H1 (cell line): ENCODE measurements around the gene PPP2R2B. TPM values are rescaled to one million over a fixed set of nuclear protein-coding genes. Genes with fewer than 3 reads are reported as not detected.

ENCODE experiments used
- CTCF ChIA-PET: fragments of 300-600 bp; sonication (Branson Sonifier 250); formaldehyde crosslinking; loops from one replicate; lab custom pipeline; 2021; ENCODE audit not compliant: partially characterized antibody; lab: Charles Lee
- POLR2A ChIA-PET: fragments of 300-600 bp; sonication (Branson Sonifier 250); formaldehyde crosslinking; loops from one replicate; lab custom pipeline; 2021; ENCODE audit warnings: inconsistent platforms; ENCODE audit not compliant: partially characterized antibody; lab: Charles Lee
- DNase-seq, 2 experiments: peaks; one replicate each; pipeline versions ENCODE4 v3.0.0 to v3.0.0-alpha.2; 2010 to 2022; ENCODE audit warnings: low spot score in 2 of 2, low read depth in 1 of 2, mixed read lengths in 1 of 2
- FAIRE-seq: peaks from 2 replicates; lab custom pipeline; 2011; peaks lifted over from hg19 to GRCh38; lab: Jason Lieb, UNC
- H2AFZ ChIP-seq: 2 replicates; pipeline ENCODE4 v1.8.1; 2012; ENCODE audit warnings: low read length, inconsistent platforms
- H2AK5ac ChIP-seq: 2 replicates; pipeline ENCODE4 v1.6.1; 2013; ENCODE audit warnings: low read depth, low read length
- H2BK120ac ChIP-seq: replicated peaks from 2 replicates; pipeline ENCODE3; 2013; ENCODE audit warnings: low read depth, low read length, inconsistent platforms
- H2BK12ac ChIP-seq: 2 replicates; pipeline ENCODE4 v1.6.1; 2013; ENCODE audit warnings: low read depth, low read length
- H2BK15ac ChIP-seq: 2 replicates; pipeline ENCODE4 v1.6.1; 2013; ENCODE audit warnings: low read length
- H2BK20ac ChIP-seq: 2 replicates; pipeline ENCODE4 v1.6.1; 2013; ENCODE audit warnings: low read length
- H2BK5ac ChIP-seq: 2 replicates; pipeline ENCODE4 v1.6.1; 2013; ENCODE audit warnings: low read depth, low read length
- H3K14ac ChIP-seq: 2 replicates; pipeline ENCODE4 v1.6.1; 2013; ENCODE audit warnings: inconsistent platforms; ENCODE audit not compliant: insufficient read length
- H3K18ac ChIP-seq: 2 replicates; pipeline ENCODE4 v1.6.1; 2013; ENCODE audit warnings: low read length; ENCODE audit errors: extremely low read depth
- H3K23ac ChIP-seq: 2 replicates; pipeline ENCODE4 v1.6.1; 2013; ENCODE audit warnings: inconsistent platforms; ENCODE audit not compliant: insufficient read length
- H3K23me2 ChIP-seq: 2 replicates; pipeline ENCODE4 v1.6.1; 2013; ENCODE audit warnings: low read depth, low read length
- H3K27ac ChIP-seq: 2 replicates; pipeline ENCODE4 v1.6.1; 2011; ENCODE audit warnings: low read depth, low read length, inconsistent platforms
- H3K27me3 ChIP-seq, 4 experiments: replicated peaks in 1 of 4; 1 replicate in 1 of 4; 2 replicates in 3 of 4; pipeline versions ENCODE4 v1.6.1 to v1.8.1; 2011 to 2013; ENCODE audit warnings: low read length in 3 of 4, mild to moderate bottlenecking in 3 of 4, inconsistent platforms in 2 of 4, mixed read lengths in 2 of 4, moderate library complexity in 1 of 4; ENCODE audit not compliant: control insufficient read depth in 3 of 4, insufficient read depth in 3 of 4; ENCODE audit errors: extremely low read depth in 1 of 4
- H3K36me3 ChIP-seq, 4 experiments: 2 replicates each; pipeline versions ENCODE4 v1.6.1 to v1.8.1; 2011 to 2013; ENCODE audit warnings: mild to moderate bottlenecking in 4 of 4, low read length in 3 of 4, moderate library complexity in 2 of 4, control low read depth in 1 of 4, inconsistent platforms in 1 of 4; ENCODE audit not compliant: insufficient read depth in 4 of 4, control insufficient read depth in 2 of 4
- H3K4ac ChIP-seq: replicated peaks from 2 replicates; pipeline ENCODE3; 2013; ENCODE audit warnings: low read length, low read depth, mixed read lengths, inconsistent platforms; ENCODE audit not compliant: insufficient read length
- H3K4me1 ChIP-seq, 4 experiments: replicated peaks in 1 of 4; 1 replicate in 1 of 4; 2 replicates in 3 of 4; pipeline versions ENCODE4 v1.6.1 to v1.8.1; 2011 to 2013; ENCODE audit warnings: low read length in 3 of 4, inconsistent platforms in 2 of 4, mixed read lengths in 1 of 4; ENCODE audit not compliant: insufficient read depth in 4 of 4, control insufficient read depth in 3 of 4
- H3K4me2 ChIP-seq, 2 experiments: 2 replicates each; pipeline versions ENCODE4 v1.6.1 to v1.8.1; 2011 to 2013; ENCODE audit warnings: low read depth in 2 of 2, low read length in 2 of 2, control low read depth in 1 of 2, inconsistent platforms in 1 of 2, mild to moderate bottlenecking in 1 of 2; ENCODE audit not compliant: insufficient read depth in 1 of 2
- H3K4me3 ChIP-seq, 4 experiments: fragments of 200-600, 300-600 bp in 1 of 4; sonication (generic), shearing (Covaris generic), sonication (Bioruptor Twin) in 1 of 4; 2 replicates each; pipeline versions ENCODE4 v1.5.1 to v1.8.1; 2011 to 2016; ENCODE audit warnings: low read length in 4 of 4, low read depth in 3 of 4, control low read depth in 2 of 4, inconsistent platforms in 2 of 4, mild to moderate bottlenecking in 2 of 4, mixed read lengths in 1 of 4, moderate library complexity in 1 of 4; ENCODE audit not compliant: insufficient read depth in 2 of 4; ENCODE audit errors: extremely low read depth in 1 of 4
- H3K56ac ChIP-seq: replicated peaks from 2 replicates; pipeline ENCODE3; 2013; ENCODE audit warnings: low read depth, mild to moderate bottlenecking, mixed read lengths, low read length, inconsistent platforms; ENCODE audit not compliant: insufficient read length
- H3K79me1 ChIP-seq: 2 replicates; pipeline ENCODE4 v1.6.1; 2013; ENCODE audit warnings: low read depth, low read length, control low read depth
- H3K79me2 ChIP-seq, 2 experiments: 2 replicates each; pipeline versions ENCODE4 v1.6.1 to v1.8.1; 2012 to 2013; ENCODE audit warnings: low read length in 2 of 2, mild to moderate bottlenecking in 2 of 2, inconsistent platforms in 1 of 2; ENCODE audit not compliant: insufficient read depth in 2 of 2, control insufficient read depth in 1 of 2
- H3K9ac ChIP-seq, 4 experiments: replicated peaks in 1 of 4; 1 replicate in 1 of 4; 2 replicates in 3 of 4; pipeline versions ENCODE4 v1.6.1 to v1.8.1; 2011 to 2013; ENCODE audit warnings: low read depth in 3 of 4, low read length in 3 of 4, control low read depth in 2 of 4, mild to moderate bottlenecking in 2 of 4, moderate library complexity in 2 of 4, inconsistent platforms in 1 of 4; ENCODE audit errors: extremely low read depth in 1 of 4
- H3K9me3 ChIP-seq, 2 experiments: 2 replicates each; pipeline versions ENCODE4 v1.6.1 to v1.8.1; 2012 to 2013; ENCODE audit warnings: mild to moderate bottlenecking in 2 of 2, moderate library complexity in 2 of 2, control low read depth in 1 of 2, inconsistent platforms in 1 of 2, low read depth in 1 of 2, low read length in 1 of 2, mixed read lengths in 1 of 2; ENCODE audit not compliant: insufficient read depth in 2 of 2
- H4K20me1 ChIP-seq, 2 experiments: replicated peaks in 1 of 2; 2 replicates each; pipeline versions ENCODE3 to v1.8.1; 2011 to 2013; ENCODE audit warnings: inconsistent platforms in 2 of 2, low read length in 2 of 2, mild to moderate bottlenecking in 1 of 2; ENCODE audit not compliant: insufficient read depth in 2 of 2, control insufficient read depth in 1 of 2
- H4K5ac ChIP-seq: 2 replicates; pipeline ENCODE4 v1.6.1; 2013; ENCODE audit warnings: low read length, low read depth, mixed read lengths, inconsistent platforms; ENCODE audit not compliant: insufficient read length
- H4K8ac ChIP-seq: 2 replicates; pipeline ENCODE4 v1.8.0; 2013; ENCODE audit warnings: mild to moderate bottlenecking, moderate library complexity, low read length, inconsistent platforms; ENCODE audit not compliant: insufficient read depth; ENCODE audit errors: extremely low read depth
- H4K91ac ChIP-seq: replicated peaks from 2 replicates; pipeline ENCODE3; 2013; ENCODE audit warnings: low read length, mixed read lengths, inconsistent platforms; ENCODE audit not compliant: insufficient read length
- ASH2L ChIP-seq: fragments of 200-600, 300-600 bp; sonication (generic); IDR thresholded peaks from one replicate; pipeline ENCODE4 v1.7.1; 2017; ENCODE audit warnings: low read length
- CHD2 ChIP-seq: IDR thresholded peaks from 2 replicates; pipeline ENCODE4 v1.6.1; 2012; ENCODE audit warnings: low read length, improper control_type of control experiment
- MAFK ChIP-seq: IDR thresholded peaks from 2 replicates; pipeline ENCODE4 v1.6.1; 2012; ENCODE audit warnings: low read depth, mild to moderate bottlenecking, improper control_type of control experiment, low read length
- NRF1 ChIP-seq: IDR thresholded peaks from 2 replicates; pipeline ENCODE4 v1.6.1; 2011; ENCODE audit warnings: mild to moderate bottlenecking, low read depth, low read length, improper control_type of control experiment
- PHF8 ChIP-seq: fragments of 200-600 bp; sonication (generic); conservative IDR thresholded peaks from 2 replicates; pipeline ENCODE4 v1.7.1; 2012; ENCODE audit warnings: low read depth, mild to moderate bottlenecking, inconsistent platforms, low read length, moderate library complexity
- POLR2A ChIP-seq, 2 experiments: IDR thresholded peaks; 1 replicate in 1 of 2; 2 replicates in 1 of 2; pipeline ENCODE4 v1.6.1; 2011; ENCODE audit warnings: low read depth in 2 of 2, low read length in 2 of 2, mild to moderate bottlenecking in 2 of 2; ENCODE audit errors: control extremely low read depth in 1 of 2
- POU5F1 ChIP-seq: IDR thresholded peaks from 2 replicates; pipeline ENCODE4 v1.6.1; 2011; ENCODE audit warnings: low read depth, mild to moderate bottlenecking, low read length, moderate library complexity
- SAP30 ChIP-seq: fragments of 300-600 bp; sonication (generic); IDR thresholded peaks from 2 replicates; pipeline ENCODE4 v1.7.1; 2012; ENCODE audit warnings: low read length, moderate library complexity, mild to moderate bottlenecking, inconsistent platforms; ENCODE audit not compliant: insufficient read depth, insufficient replicate concordance
- TAF1 ChIP-seq: IDR thresholded peaks from 2 replicates; pipeline ENCODE4 v1.6.1; 2011; ENCODE audit warnings: mild to moderate bottlenecking, low read depth, low read length
- TAF7 ChIP-seq: optimal IDR thresholded peaks from 2 replicates; pipeline ENCODE3; 2011; ENCODE audit warnings: low read depth, mild to moderate bottlenecking, inconsistent platforms, low read length, moderate library complexity, borderline replicate concordance
- TEAD4 ChIP-seq: IDR thresholded peaks from 2 replicates; pipeline ENCODE4 v1.6.1; 2012; ENCODE audit warnings: low read depth, low read length, inconsistent platforms, mixed read lengths
- WGBS, 2 experiments: shearing (Covaris generic) in 1 of 2; methylation state at CpG; one replicate each; pipeline versions ENCODE4 v1.1.6 to v1.1.7; 2013 to 2015; ENCODE audit warnings: low lambda C conversion rate in 2 of 2, mixed read lengths in 2 of 2, inconsistent platforms in 1 of 2, low coverage in 1 of 2, missing lambda C conversion rate in 1 of 2; ENCODE audit not compliant: insufficient replicate concordance in 2 of 2, insufficient coverage in 1 of 2, insufficient read length in 1 of 2; ENCODE audit errors: extremely low coverage in 1 of 2, missing lambda C conversion rate in 1 of 2; 5-methylcytosine and 5-hydroxymethylcytosine counted together
- polyA plus RNA-seq, 7 experiments: library from polyadenylated mRNA; depleted of rRNA in 3 of 7; stranded (reverse) in 5 of 7; unstranded in 2 of 7; fragments of >200 nt in 5 of 7; fragments of 200-250 nt in 2 of 7; gene quantifications; 1 replicate in 5 of 7; 2 replicates in 1 of 7; 4 replicates in 1 of 7; pipeline versions ENCODE4 v1.2.1 to v1.2.3, GENCODE V29; 2011 to 2013; ENCODE audit warnings: missing spikeins in 2 of 7, mixed read lengths in 2 of 7
- total RNA-seq: library from RNA; stranded (reverse); fragmentation: NEBNext Ultra II Directional; extraction: Animal tissue kit (Norgen Biotek cat#: 25700); gene quantifications from 2 replicates; pipeline ENCODE4 v1.2.1, GENCODE V29; 2021

Gene PPP2R2B
- total and polyA plus RNA-seq, 2 of the 8 experiments (the other 6 are each of a cell fraction or from before 2014, with no cell fraction given): 21.1 to 37.1 TPM

- Histone ChIP-seq H3K4ac (no peak overlapping the region), H3K56ac (no peak overlapping the region), H3K27me3 (no peaks in the 10 kb centered on the region), H2BK12ac (no peak overlapping the region), H2BK20ac (no peak overlapping the region), H3K79me2 (no peaks in the 10 kb centered on the region), H2BK15ac (no peak overlapping the region), H2AFZ (no peak overlapping the region), H2AK5ac (no peak overlapping the region), H3K9ac (no peak overlapping the region), H3K4me1 (no peaks in the 10 kb centered on the region; a peak in 3 of 7 replicates), H4K20me1 (no peaks in the 10 kb centered on the region), H3K4me3 (no peak overlapping the region), H3K14ac (no peak overlapping the region), H3K23ac (no peak overlapping the region), H3K9me3 (peaks cover 26 to 32% of the 10 kb centered on the region in 2 experiments), H3K23me2 (no peaks in the 10 kb centered on the region)
- ChIA-PET POLR2A (interaction anchor here (1.3 kb wide), 1 partner anchor 11 kb away, joined by 6 read pairs; no protein-coding TSS in a partner anchor), CTCF (interaction anchor here (0.7 to 2.1 kb wide), 5 partner anchors 8 to 214 kb away, joined by 3 to 12 read pairs (median 3); no protein-coding TSS in a partner anchor)
- no peak for DNase-seq
- WGBS, 2 experiments: 80% methylated on average over 3 of the region's 3 CpGs; no CpG with 5 or more reads in 1 of the 2 experiments
- TF ChIP-seq CHD2 (no peak), TAF7 (no peak), POU5F1 (no peak), TAF1 (no peak), POLR2A (IDR thresholded peaks at IDR 0.05; ENCODE audit: control extremely low read depth in 1 of 2, low read depth in 2 of 2, low read length in 2 of 2) (no peak), PHF8 (no peak), MAFK (no peak), NRF1 (no peak), SAP30 (no peak), ASH2L (no peak), TEAD4 (no peak)
- TF ChIP-seq, all 59 proteins: peak for 0
- H3K18ac ChIP-seq: no peak overlapping the region
- H2BK120ac ChIP-seq: no peak overlapping the region
- FAIRE-seq: no peak
- H4K91ac ChIP-seq: no peak overlapping the region
- H4K8ac ChIP-seq: no peak overlapping the region
- no peak overlapping the region for H3K4me2 ChIP-seq
- H2BK5ac ChIP-seq: no peak overlapping the region
- no peak overlapping the region for H4K5ac ChIP-seq
- peaks cover 0 to 23% (median 0%) of the 10 kb centered on the region in 4 experiments; a peak in 3 of 8 replicates for H3K36me3 ChIP-seq
- no peaks in the 10 kb centered on the region for H3K79me1 ChIP-seq
- no peak overlapping the region for H3K27ac ChIP-seq
Measured at GRCh38 chr5:146732962-146733361, 145.6 kb downstream of the PPP2R2B start.
